ENCODE data around the gene ARID1B.

- no peak for TF ChIP-seq CTCF (IDR thresholded peaks at IDR 0.05)
- TF ChIP-seq POLR2A (IDR thresholded peaks at IDR 0.05): no peak
These were observed 319.3 kb downstream of the ARID1B start for GRCh38 chr6:157096522-157096921.
